Choroid plexus epithelial cell (primary cell): ENCODE results near the gene TMCC2.

Experiments used
- DNase-seq: peaks from one replicate; pipeline ENCODE4 v3.0.0-alpha.2; 2010; ENCODE audit warnings: low read depth
- H3K4me3 ChIP-seq: 2 replicates; pipeline ENCODE4 v1.5.1; 2011; ENCODE audit warnings: low read depth, mild to moderate bottlenecking, control low read depth, low read length, moderate library complexity
- TF ChIP-seq, protein P1 (sequence below): conservative IDR thresholded peaks from 2 replicates; pipeline ENCODE4 v1.5.1; 2011; ENCODE audit warnings: low read depth, mild to moderate bottlenecking, control low read depth, inconsistent platforms, low read length, moderate library complexity

TMCC2 gene

DNA sequence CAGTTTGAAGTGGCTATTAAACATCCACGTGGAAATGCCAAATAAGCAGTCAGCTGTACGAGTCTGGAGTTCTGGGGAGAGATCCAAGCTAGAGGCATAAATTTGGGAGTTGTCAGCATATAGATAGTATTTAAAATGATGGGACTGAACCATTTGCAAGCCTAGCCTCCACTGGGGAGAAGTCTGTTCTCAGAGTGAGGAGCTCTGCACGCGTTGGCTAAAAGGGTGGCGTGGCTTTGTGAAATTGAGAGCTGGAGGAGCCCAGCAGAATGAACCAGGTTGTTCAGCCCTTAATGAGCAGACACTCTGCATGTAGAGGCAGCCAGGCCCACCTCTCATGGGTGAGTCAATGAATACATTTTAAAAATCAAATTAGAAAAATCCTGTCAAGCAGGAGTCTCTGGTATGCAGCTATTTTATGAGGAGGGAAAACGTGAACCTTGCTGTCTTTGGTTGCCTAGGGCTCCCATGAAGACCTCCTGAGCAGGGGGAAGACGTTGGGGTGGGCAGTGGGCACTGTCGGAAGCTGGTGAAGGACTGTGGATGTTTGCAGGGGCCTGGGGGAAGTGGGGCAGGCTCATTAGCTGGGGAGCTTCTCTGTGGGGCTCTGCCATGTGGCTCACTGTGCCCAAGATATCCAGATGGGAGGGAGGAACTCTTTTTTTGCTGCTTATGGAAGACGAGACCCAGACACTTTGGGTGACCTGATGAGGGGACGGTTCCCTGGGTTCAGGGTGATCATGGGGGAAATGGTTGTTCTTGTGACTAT, 18.8 kb downstream of the TMCC2 start:
- no peak overlapping the region for H3K4me3 ChIP-seq
- TF ChIP-seq, protein P1, sequence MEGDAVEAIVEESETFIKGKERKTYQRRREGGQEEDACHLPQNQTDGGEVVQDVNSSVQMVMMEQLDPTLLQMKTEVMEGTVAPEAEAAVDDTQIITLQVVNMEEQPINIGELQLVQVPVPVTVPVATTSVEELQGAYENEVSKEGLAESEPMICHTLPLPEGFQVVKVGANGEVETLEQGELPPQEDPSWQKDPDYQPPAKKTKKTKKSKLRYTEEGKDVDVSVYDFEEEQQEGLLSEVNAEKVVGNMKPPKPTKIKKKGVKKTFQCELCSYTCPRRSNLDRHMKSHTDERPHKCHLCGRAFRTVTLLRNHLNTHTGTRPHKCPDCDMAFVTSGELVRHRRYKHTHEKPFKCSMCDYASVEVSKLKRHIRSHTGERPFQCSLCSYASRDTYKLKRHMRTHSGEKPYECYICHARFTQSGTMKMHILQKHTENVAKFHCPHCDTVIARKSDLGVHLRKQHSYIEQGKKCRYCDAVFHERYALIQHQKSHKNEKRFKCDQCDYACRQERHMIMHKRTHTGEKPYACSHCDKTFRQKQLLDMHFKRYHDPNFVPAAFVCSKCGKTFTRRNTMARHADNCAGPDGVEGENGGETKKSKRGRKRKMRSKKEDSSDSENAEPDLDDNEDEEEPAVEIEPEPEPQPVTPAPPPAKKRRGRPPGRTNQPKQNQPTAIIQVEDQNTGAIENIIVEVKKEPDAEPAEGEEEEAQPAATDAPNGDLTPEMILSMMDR = no peak
- no peak for DNase-seq

DNA sequence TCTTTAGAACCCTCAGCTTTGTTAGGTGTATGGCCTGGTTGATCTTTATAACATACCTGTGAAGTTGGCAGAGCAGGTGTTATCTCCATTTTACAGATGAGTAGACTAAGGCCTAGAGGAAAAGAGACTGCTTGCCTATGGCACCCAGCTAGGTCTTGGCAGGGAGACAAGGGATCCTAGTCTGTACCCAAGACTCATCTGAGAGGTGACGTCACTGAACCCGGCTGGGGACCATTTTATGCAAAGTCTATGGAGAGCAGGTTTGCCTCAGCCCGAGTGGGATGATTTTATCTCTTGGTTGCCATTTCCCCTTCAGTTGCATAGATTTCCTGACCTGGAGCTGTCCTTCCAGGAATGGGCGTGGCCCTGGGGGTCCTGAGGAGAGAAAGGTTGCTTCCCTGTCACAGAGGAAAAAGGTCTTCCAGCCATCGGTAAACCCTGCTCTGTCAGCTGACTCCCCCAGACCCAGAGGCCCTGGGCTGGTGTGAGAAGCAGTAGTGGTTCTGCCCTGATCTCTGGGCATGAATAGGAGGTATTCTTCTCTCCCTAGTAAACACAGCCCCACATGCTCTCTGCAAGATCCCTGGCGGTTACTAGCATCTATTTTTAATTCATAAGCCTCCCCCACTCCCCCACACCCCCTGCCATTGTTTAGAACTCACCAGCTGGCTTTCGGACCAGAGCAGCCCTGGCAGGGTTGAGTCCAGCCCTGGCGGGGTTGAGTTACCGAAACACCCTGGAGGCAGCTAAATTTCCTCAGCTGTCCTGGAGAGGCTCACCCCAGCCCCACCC, 19.6 kb downstream of the TMCC2 start:
- TF ChIP-seq, protein P1 = no peak
- DNase-seq = no peak
- H3K4me3 ChIP-seq = no peak overlapping the region

DNA sequence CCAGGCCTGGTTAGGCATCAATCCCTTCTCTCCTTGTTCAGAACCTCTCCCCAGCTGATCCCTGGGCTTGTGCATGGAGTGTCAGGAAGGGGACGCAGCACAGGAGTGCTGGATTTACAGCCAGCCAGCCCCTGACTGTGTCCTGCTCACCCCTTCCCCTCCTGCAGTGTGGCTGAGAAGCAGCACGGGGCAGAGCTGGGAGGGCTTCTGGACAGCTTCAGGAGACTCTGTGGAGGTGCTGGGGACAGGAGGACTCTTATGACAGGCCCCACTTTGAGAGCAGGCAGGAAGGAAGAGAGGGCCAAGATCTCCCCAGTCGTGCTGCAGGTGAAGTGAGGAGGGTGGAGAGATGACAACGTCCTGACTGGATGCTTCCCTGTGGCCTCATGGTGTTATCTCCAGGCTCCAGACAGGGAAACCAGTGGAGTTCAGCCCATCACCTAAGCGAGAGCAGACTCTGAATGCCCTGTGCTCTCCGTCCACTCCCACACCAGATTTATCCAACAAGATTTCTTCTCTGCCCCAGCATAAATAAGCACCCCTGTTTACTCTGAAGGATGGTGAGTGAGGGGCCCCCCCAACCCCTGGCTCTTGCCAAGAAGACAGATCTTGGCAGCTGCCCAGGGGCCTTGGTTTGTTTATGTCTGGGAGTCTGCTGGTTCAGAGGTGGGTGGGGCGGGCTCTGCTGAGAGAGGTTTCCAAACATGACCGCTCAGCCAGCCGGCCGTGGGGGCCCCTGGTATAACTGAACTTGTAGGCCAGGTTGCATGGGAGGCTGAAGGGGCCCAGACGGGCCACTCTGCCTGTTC, 21.3 kb downstream of the TMCC2 start:
- peak; percentile 81 for DNase-seq
- H3K4me3 ChIP-seq = no peak overlapping the region
- TF ChIP-seq, protein P1 = no peak

DNA sequence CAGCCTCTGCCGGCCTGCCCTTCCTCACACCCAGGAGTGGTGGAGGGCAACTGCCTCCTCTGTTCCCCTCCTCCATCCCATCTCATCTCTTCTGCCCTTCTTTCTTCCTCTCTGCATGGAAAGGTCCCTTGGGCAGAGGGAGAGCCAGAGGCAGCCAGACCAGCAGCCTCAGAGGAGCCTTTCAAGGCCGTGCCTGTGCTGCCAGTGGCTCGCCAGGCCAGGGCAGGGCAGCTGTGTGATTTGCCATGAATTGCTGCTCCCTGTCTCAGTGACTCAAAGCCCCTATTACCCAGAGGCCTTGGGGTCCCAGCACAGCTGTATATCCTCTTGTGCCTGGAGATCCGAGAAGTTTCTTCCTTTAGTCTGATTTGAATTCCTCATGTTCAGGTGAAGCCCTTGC, 21.9 kb downstream of the TMCC2 start:
- TF ChIP-seq, protein P1 = no peak
- DNase-seq = no peak
- H3K4me3 ChIP-seq = no peak overlapping the region

DNA sequence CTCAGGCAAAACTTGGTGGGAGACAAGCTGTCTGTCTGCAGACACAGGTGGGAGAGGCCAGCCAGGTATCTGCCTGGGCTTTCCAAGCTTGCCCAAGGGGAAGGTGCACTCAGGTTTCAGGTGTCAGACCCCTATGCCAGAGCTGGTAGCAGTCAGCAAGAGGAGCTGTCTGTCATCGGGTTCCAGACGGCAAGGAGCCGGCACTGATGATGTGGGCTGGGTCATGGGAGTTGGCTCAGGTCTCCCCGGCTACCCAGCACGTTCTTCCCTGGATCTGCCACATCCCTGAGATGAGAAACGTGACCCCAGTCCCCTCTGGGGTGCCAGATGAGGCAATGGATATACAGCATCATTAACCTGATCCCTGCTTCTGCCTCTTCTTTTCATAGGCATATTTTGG, 23.0 kb downstream of the TMCC2 start:
- H3K4me3 ChIP-seq = no peak overlapping the region
- no peak for DNase-seq
- TF ChIP-seq, protein P1 = no peak

DNA sequence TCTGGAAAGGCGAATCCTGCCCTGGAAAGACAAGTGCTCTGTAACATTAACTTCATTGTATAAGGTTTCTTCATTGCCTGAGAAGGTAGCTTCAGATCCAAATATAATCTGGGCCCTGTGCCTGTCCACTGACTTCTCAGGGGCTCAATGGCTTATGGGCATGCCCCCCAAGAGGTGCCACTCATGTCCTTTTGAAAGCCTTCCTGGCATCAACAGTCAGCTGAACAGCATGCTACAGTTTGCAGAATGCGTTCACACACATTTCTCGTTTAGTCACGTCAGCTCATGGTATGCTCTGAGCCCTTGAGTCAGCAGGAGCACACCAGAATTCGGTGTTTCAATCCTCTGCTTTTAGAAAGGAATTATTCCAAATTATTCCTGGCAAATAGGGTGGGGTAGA, 23.8 kb downstream of the TMCC2 start:
- TF ChIP-seq, protein P1 = no peak
- H3K4me3 ChIP-seq = no peak overlapping the region
- DNase-seq = no peak
